HG03066 (cell line): ENCODE measurements around the gene TANC1.

Experiments
- ATAC-seq: cut with Tn5 transposase; IDR thresholded peaks from one replicate; pipeline ENCODE4 v1.9.1; 2021; ENCODE audit warnings: low read depth; ENCODE audit not compliant: unreplicated experiment

The TANC1 gene

GRCh38 chr2:158960193-158960592 lies 8.2 kb upstream of the TANC1 start:
- ATAC-seq = no peak

GRCh38 chr2:158962074-158962473 lies 6.4 kb upstream of the TANC1 start:
- ATAC-seq = no peak

- no peak for ATAC-seq
These were observed 5.4 kb upstream of the TANC1 start for GRCh38 chr2:158963071-158963470.

- ATAC-seq = no peak
These were observed 3.3 kb upstream of the TANC1 start for GRCh38 chr2:158965107-158965506.

- ATAC-seq = no peak
These were observed 2.8 kb upstream of the TANC1 start for GRCh38 chr2:158965641-158966040.

GRCh38 chr2:158966312-158966711 lies 2.1 kb upstream of the TANC1 start:
- ATAC-seq = no peak

- no peak for ATAC-seq
These were observed 1.2 kb upstream of the TANC1 start for GRCh38 chr2:158967114-158967730.

- peak; percentile 12 for ATAC-seq
These were observed 577 bp upstream of the TANC1 start for GRCh38 chr2:158967731-158968395.

GRCh38 chr2:158969162-158969714 lies 798 bp downstream of the TANC1 start:
- no peak for ATAC-seq

GRCh38 chr2:158969715-158970240 lies 1.3 kb downstream of the TANC1 start:
- no peak for ATAC-seq

- no peak for ATAC-seq
These were observed 1.9 kb downstream of the TANC1 start for GRCh38 chr2:158970241-158970751.

- ATAC-seq = no peak
These were observed 4.9 kb downstream of the TANC1 start for GRCh38 chr2:158973116-158973956.

GRCh38 chr2:158975271-158975921 lies 7.0 kb downstream of the TANC1 start:
- no peak for ATAC-seq

- no peak for ATAC-seq
These were observed 11.3 kb downstream of the TANC1 start for GRCh38 chr2:158979772-158980171.

- no peak for ATAC-seq
These were observed 16.2 kb downstream of the TANC1 start for GRCh38 chr2:158984604-158985135.

GRCh38 chr2:158988501-158988900 lies 20.1 kb downstream of the TANC1 start:
- ATAC-seq = no peak

GRCh38 chr2:158989165-158989564 lies 20.7 kb downstream of the TANC1 start:
- no peak for ATAC-seq

- no peak for ATAC-seq
These were observed 22.2 kb downstream of the TANC1 start for GRCh38 chr2:158990397-158991214.

GRCh38 chr2:158993030-158993429 lies 24.6 kb downstream of the TANC1 start:
- no peak for ATAC-seq
